Natural killer cell (primary cell): ENCODE results near the gene WT1. TPM values are rescaled to one million over a fixed set of nuclear protein-coding genes. Genes with fewer than 3 reads are reported as not detected.

Experiments
- ATAC-seq, 3 donors: fragments of 150-1000 bp in 2 of 3; fragments of 200-7000 bp in 1 of 3; cut with Tn5 transposase; 1 replicate in 1 of 3; 2 replicates in 2 of 3; pipeline ENCODE4 v1.10.0; 2021; ENCODE audit warnings: mild to moderate bottlenecking in 2 of 3, moderate library complexity in 2 of 3
- DNase-seq, 2 donors: peaks; one replicate each; pipeline versions ENCODE4 v3.0.0 to v3.0.0-alpha.2; 2013 to 2021; ENCODE audit warnings: mixed read lengths in 1 of 2
- H3K27ac ChIP-seq: one replicate; pipeline ENCODE4 v1.5.1; 2013; ENCODE audit warnings: mild to moderate bottlenecking, low read length
- H3K27me3 ChIP-seq: one replicate; pipeline ENCODE4 v1.6.1; 2013; ENCODE audit warnings: low read length; ENCODE audit not compliant: control insufficient read depth, insufficient read depth
- H3K36me3 ChIP-seq: one replicate; pipeline ENCODE4 v1.6.1; 2013; ENCODE audit warnings: low read length; ENCODE audit not compliant: control insufficient read depth, insufficient read depth
- H3K4me1 ChIP-seq: one replicate; pipeline ENCODE4 v1.6.1; 2013; ENCODE audit warnings: low read length; ENCODE audit not compliant: control insufficient read depth, insufficient read depth
- H3K4me3 ChIP-seq: one replicate; pipeline ENCODE4 v1.5.1; 2013; ENCODE audit warnings: low read length
- H3K9me3 ChIP-seq: one replicate; pipeline ENCODE4 v1.6.1; 2013; ENCODE audit warnings: low read length; ENCODE audit not compliant: control insufficient read depth, insufficient read depth
- H3K27ac Mint-ChIP-seq, 2 donors: one replicate each; pipeline ENCODE4 v1.8.0; 2022; ENCODE audit warnings: mild to moderate bottlenecking in 2 of 2, mixed read lengths in 2 of 2, moderate library complexity in 1 of 2
- H3K27me3 Mint-ChIP-seq, 2 donors: one replicate each; pipeline ENCODE4 v1.8.0; 2022; ENCODE audit warnings: low read depth in 2 of 2, mixed read lengths in 2 of 2
- H3K36me3 Mint-ChIP-seq: one replicate; pipeline ENCODE4 v1.8.0; 2022; ENCODE audit warnings: mixed read lengths
- H3K4me1 Mint-ChIP-seq, 2 donors: one replicate each; pipeline ENCODE4 v1.8.0; 2022; ENCODE audit warnings: mixed read lengths in 2 of 2
- H3K4me3 Mint-ChIP-seq: one replicate; pipeline ENCODE4 v1.8.0; 2022; ENCODE audit warnings: mild to moderate bottlenecking, moderate library complexity, mixed read lengths
- H3K9me3 Mint-ChIP-seq, 2 donors: one replicate each; pipeline ENCODE4 v1.8.0; 2022; ENCODE audit warnings: mixed read lengths in 2 of 2
- WGBS: methylation state at CpG from one replicate; pipeline ENCODE4 v1.1.7; 2013; ENCODE audit warnings: missing lambda C conversion rate; ENCODE audit not compliant: insufficient coverage; 5-methylcytosine and 5-hydroxymethylcytosine counted together
- intact Hi-C: fragments of 100-400 bp; cut with micrococcal nuclease; formaldehyde crosslinking; loops from one replicate; pipeline ENCODE4 v1.14.2; 2022
- total RNA-seq, 4 donors: library from RNA; stranded (reverse); fragments of 120-200 nt in 1 of 4; gene quantifications; one replicate each; pipeline versions ENCODE4 v1.2.3 to v1.2.4, GENCODE V29; 2013 to 2022
- TF ChIP-seq, protein P1 (sequence below): fragments of 200-600 bp; IDR thresholded peaks from one replicate; pipeline ENCODE4 v1.8.0; 2022; ENCODE audit warnings: antibody characterized with exemption

The WT1 gene
- total RNA-seq, 3 donors from 2014 or later (not counting 1 experiment from before 2014, with no cell fraction given), result not detected

DNA sequence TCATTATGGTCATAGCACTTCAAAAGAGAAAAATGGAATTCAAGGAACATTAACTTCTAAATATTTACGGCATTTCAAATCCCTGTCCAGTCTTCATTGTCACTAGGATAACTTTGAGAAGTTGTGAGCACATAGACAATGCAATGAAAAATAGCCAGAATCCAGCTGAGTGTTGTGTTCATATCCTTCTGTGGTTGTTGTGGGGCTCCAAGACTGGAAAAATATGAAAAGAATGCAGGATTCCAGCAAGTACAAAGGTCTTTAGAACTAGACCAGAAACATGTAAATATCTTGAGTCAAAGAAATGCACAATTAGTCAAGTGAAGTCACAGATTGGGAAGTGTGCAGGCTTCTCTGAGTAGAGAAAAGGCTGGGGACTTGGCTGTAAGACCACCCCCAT is 68.7 kb downstream of the WT1 start:
- no peak for DNase-seq
- Histone ChIP-seq H3K36me3 (no peaks in the 10 kb centered on the region), H3K27ac (no peak overlapping the region), H3K4me1 (no peaks in the 10 kb centered on the region), H3K4me3 (no peak overlapping the region), H3K9me3 (peaks cover 7% of the 10 kb centered on the region), H3K27me3 (no peaks in the 10 kb centered on the region)
- ATAC-seq, result no peak
- Mint-ChIP-seq H3K27ac (no peak overlapping the region), H3K9me3 (no peaks in the 10 kb centered on the region), H3K36me3 (no peaks in the 10 kb centered on the region), H3K4me3 (no peak overlapping the region), H3K4me1 (no peaks in the 10 kb centered on the region), H3K27me3 (peaks cover 6 to 14% of the 10 kb centered on the region in 2 donors)
- no CpG with 5 or more reads among the region's 1 CpG for WGBS
- intact Hi-C loops, result no loop called here
- TF ChIP-seq, protein P1, sequence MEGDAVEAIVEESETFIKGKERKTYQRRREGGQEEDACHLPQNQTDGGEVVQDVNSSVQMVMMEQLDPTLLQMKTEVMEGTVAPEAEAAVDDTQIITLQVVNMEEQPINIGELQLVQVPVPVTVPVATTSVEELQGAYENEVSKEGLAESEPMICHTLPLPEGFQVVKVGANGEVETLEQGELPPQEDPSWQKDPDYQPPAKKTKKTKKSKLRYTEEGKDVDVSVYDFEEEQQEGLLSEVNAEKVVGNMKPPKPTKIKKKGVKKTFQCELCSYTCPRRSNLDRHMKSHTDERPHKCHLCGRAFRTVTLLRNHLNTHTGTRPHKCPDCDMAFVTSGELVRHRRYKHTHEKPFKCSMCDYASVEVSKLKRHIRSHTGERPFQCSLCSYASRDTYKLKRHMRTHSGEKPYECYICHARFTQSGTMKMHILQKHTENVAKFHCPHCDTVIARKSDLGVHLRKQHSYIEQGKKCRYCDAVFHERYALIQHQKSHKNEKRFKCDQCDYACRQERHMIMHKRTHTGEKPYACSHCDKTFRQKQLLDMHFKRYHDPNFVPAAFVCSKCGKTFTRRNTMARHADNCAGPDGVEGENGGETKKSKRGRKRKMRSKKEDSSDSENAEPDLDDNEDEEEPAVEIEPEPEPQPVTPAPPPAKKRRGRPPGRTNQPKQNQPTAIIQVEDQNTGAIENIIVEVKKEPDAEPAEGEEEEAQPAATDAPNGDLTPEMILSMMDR, result no peak

DNA sequence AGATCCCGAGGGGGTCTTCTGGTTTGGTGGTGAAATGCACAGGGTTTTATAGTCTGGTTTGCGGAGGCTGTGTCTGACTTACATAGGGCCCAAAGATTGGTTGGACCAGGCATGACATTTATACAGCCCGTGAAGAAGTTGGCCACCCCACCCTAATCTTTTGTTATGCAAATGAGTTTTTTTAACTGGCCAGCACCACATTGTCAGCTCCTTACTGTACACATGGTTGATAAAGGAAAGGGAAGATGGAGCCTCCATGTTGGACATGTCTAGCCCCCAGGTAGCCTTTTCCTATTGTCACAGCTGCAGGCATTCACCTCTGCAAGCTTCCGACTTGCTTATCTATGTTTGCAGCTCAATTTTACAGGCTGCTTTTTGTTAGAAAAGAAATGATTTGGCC is 70.1 kb downstream of the WT1 start:
- Mint-ChIP-seq H3K36me3 (no peaks in the 10 kb centered on the region), H3K4me3 (no peak overlapping the region), H3K9me3 (no peaks in the 10 kb centered on the region), H3K27ac (no peak overlapping the region), H3K27me3 (peaks cover 10 to 15% of the 10 kb centered on the region in 2 donors), H3K4me1 (no peaks in the 10 kb centered on the region)
- H3K9me3 ChIP-seq, result peaks cover 7% of the 10 kb centered on the region
- 93% methylated on average over 4 of the region's 4 CpGs for WGBS
- DNase-seq (no peak), ATAC-seq (no peak)
- H3K4me1 ChIP-seq, result no peaks in the 10 kb centered on the region
- H3K27me3 ChIP-seq, result no peaks in the 10 kb centered on the region
- H3K36me3 ChIP-seq, result no peaks in the 10 kb centered on the region
- intact Hi-C loops, result no loop called here
- H3K27ac ChIP-seq, result no peak overlapping the region
- TF ChIP-seq, protein P1, result no peak
- no peak overlapping the region for H3K4me3 ChIP-seq

DNA sequence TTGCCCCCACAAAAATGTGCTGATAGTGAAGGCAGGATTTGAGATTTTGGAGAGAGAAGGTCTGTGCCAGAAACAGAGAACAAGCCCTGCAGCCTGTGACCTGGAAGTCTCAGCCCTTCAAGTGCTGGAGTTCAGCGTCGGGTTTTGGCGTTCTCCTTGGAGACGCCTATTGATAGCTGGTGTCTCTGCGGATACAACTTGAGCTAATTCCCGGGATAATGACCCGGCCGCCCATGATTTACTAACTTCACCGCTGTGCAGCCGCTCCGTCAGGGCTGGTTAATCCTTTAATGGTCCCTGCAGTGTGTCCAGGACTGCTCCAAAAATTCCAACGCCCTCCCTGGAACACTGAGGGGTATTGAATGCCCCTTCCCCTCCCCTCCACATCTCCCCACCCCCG is 76.6 kb downstream of the WT1 start:
- TF ChIP-seq, protein P1, result no peak
- no peaks in the 10 kb centered on the region for H3K36me3 Mint-ChIP-seq
- H3K27ac Mint-ChIP-seq, result no peak overlapping the region
- Histone ChIP-seq H3K4me1 (no peaks in the 10 kb centered on the region), H3K9me3 (no peaks in the 10 kb centered on the region), H3K27me3 (no peaks in the 10 kb centered on the region), H3K36me3 (no peaks in the 10 kb centered on the region), H3K4me3 (no peak overlapping the region), H3K27ac (no peak overlapping the region)
- no peaks in the 10 kb centered on the region for H3K4me1 Mint-ChIP-seq
- H3K9me3 Mint-ChIP-seq, result no peaks in the 10 kb centered on the region
- WGBS, result 86% methylated on average over 12 of the region's 13 CpGs
- ATAC-seq (no peak), DNase-seq (no peak)
- H3K27me3 Mint-ChIP-seq, result peaks cover 15 to 18% of the 10 kb centered on the region in 2 donors
- H3K4me3 Mint-ChIP-seq, result no peak overlapping the region
- intact Hi-C loops, result no loop called here

DNA sequence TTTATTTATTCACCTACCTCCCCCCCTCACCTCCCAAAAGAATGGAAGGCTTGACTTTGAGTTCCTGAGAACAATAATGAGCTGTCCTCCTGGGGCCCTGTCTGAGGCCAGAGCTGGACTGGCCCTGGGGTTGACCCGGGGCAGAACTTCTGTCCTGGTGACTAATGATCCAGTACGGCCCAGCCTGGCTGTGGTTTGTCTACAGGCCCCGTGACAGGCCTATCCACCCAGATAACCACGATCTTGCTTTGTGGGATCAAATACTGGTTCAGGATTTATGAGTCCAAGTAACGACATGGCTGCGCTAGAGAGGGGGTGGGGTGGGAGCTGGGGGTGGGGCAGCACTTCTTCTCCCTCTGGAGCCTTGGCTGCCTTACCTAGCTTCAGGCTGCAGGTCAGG is 81.5 kb downstream of the WT1 start:
- WGBS, result 64% methylated on average over 6 of the region's 6 CpGs
- TF ChIP-seq, protein P1, result no peak

More for the DNA sequence above, 81.5 kb downstream of the WT1 start:
- no peaks in the 10 kb centered on the region for H3K27me3 ChIP-seq
- H3K27me3 Mint-ChIP-seq, result peaks cover 0 to 5% of the 10 kb centered on the region in 2 donors
- no peaks in the 10 kb centered on the region for H3K36me3 Mint-ChIP-seq
- H3K4me1 ChIP-seq, result no peaks in the 10 kb centered on the region
- no peak overlapping the region for H3K27ac ChIP-seq
- ATAC-seq, result no peak
- H3K4me1 Mint-ChIP-seq, result no peaks in the 10 kb centered on the region
- no peak for DNase-seq
- no peaks in the 10 kb centered on the region for H3K9me3 ChIP-seq
- no peaks in the 10 kb centered on the region for H3K9me3 Mint-ChIP-seq
- H3K4me3 Mint-ChIP-seq, result no peak overlapping the region
- intact Hi-C loops, result no loop called here
- no peaks in the 10 kb centered on the region for H3K36me3 ChIP-seq
- H3K4me3 ChIP-seq, result no peak overlapping the region
- no peak overlapping the region for H3K27ac Mint-ChIP-seq
